ENCODE measurements around the gene RABGAP1L. TPM values are rescaled to one million over a fixed set of nuclear protein-coding genes. Genes with fewer than 3 reads are reported as not detected.

Gene RABGAP1L
- total RNA-seq, 1 experiment from 2014 or later, result 29.3 TPM

- TF ChIP-seq CEBPB (IDR thresholded peaks at IDR 0.05; ENCODE audit: low read depth) (no peak), ATF3 (IDR thresholded peaks at IDR 0.05) (no peak), SP1 (IDR thresholded peaks at IDR 0.05; ENCODE audit: low read depth) (no peak), EZH2phosphoT487 (IDR thresholded peaks at IDR 0.05; ENCODE audit: borderline replicate concordance) (no peak), POLR2AphosphoS5 (IDR thresholded peaks at IDR 0.05; ENCODE audit: low read depth, low read length) (no peak), TCF7L2 (IDR thresholded peaks at IDR 0.05; ENCODE audit: borderline replicate concordance, extremely low read depth, insufficient read depth, insufficient read length) (no peak), ZFX (IDR thresholded peaks at IDR 0.05) (no peak), POLR2A (IDR thresholded peaks at IDR 0.05; ENCODE audit: borderline replicate concordance, extremely low read depth, insufficient read depth, insufficient read length) (no peak)
Observed at GRCh38 chr1:174768949-174769348, 609.6 kb downstream of the RABGAP1L start (continued).

GRCh38 chr1:174769961-174770549 lies 610.7 kb downstream of the RABGAP1L start:
- peak; percentile 37 for DNase-seq (ENCODE audit: low read depth, low spot score)
- H3K27me3 ChIP-seq (ENCODE audit: insufficient read depth, low read length), result no peaks in the 10 kb centered on the region
- no peak overlapping the region for H3K4me3 ChIP-seq (replicated peaks in 1 of 2; ENCODE audit: low read depth in 1 of 2, low read length in 2 of 2)
- no peak overlapping the region for H3K9ac ChIP-seq (ENCODE audit: low read length)
- H3K4me2 ChIP-seq (ENCODE audit: low read length), result no peak overlapping the region
- ChIA-PET POLR2A (interaction anchor here (0.8 to 1.0 kb wide), 2 partner anchors 229 to 233 kb away, joined by 3 read pairs; no protein-coding TSS in a partner anchor), CTCF (interaction anchor here (0.9 to 1.0 kb wide), 2 partner anchors 229 to 259 kb away, joined by 4 to 9 read pairs; no protein-coding TSS in a partner anchor), RAD21 (ENCODE audit: low non-redundant PET in 1 of 2, low total read pairs in 2 of 2, uncharacterized antibody in 2 of 2, unreplicated experiment in 2 of 2) (no interaction called here)
- H2AFZ ChIP-seq (ENCODE audit: low read depth, low read length, poor library complexity, severe bottlenecking), result no peak overlapping the region
- no peaks in the 10 kb centered on the region for H3K9me3 ChIP-seq (ENCODE audit: control insufficient read depth in 1 of 2, insufficient read depth in 1 of 2, low read depth in 1 of 2, low read length in 2 of 2)
- H3K27ac ChIP-seq (ENCODE audit: low read depth, low read length), result no peak overlapping the region
- ATAC-seq, result no peak
- intact Hi-C loops (cut with micrococcal nuclease), result loop anchor here (1.0 to 10.0 kb wide), 4 partner anchors 213 to 545 kb away; no protein-coding TSS in a partner anchor
- BruUV-seq (replicated peaks), result no TSS peak
- no peak for TF ChIP-seq CEBPB (IDR thresholded peaks at IDR 0.05; ENCODE audit: low read depth)
- peak; percentile 62 to 84 (median 82); a peak in 5 of 6 replicates for TF ChIP-seq CTCF (IDR thresholded peaks at IDR 0.05 in 2 of 3, conservative IDR thresholded peaks at IDR 0.05 in 1 of 3; ENCODE audit: borderline replicate concordance in 1 of 3, insufficient read depth in 1 of 3, low read depth in 2 of 3, low read length in 2 of 3)
- no peak for TF ChIP-seq SRF (IDR thresholded peaks at IDR 0.05; ENCODE audit: low read depth)
- peak; percentile 87 for TF ChIP-seq RAD21 (IDR thresholded peaks at IDR 0.05; ENCODE audit: low read depth)
- no peaks in the 10 kb centered on the region for H3K79me2 ChIP-seq (ENCODE audit: insufficient read depth, low read length)
- no peaks in the 10 kb centered on the region for H3K9me2 ChIP-seq (ENCODE audit: insufficient read depth)
- H3K36me3 ChIP-seq (ENCODE audit: control insufficient read depth in 1 of 2, insufficient read depth in 2 of 2, low read length in 2 of 2), result no peaks in the 10 kb centered on the region
- H4K20me1 ChIP-seq (ENCODE audit: insufficient read depth), result no peaks in the 10 kb centered on the region
- H3K4me1 ChIP-seq (ENCODE audit: control insufficient read depth in 1 of 2, insufficient read depth in 2 of 2, low read length in 2 of 2), result no peaks in the 10 kb centered on the region

All from HCT116 (cell line).